ENCODE results near the gene SNRPD3.

Gene SNRPD3

DNA sequence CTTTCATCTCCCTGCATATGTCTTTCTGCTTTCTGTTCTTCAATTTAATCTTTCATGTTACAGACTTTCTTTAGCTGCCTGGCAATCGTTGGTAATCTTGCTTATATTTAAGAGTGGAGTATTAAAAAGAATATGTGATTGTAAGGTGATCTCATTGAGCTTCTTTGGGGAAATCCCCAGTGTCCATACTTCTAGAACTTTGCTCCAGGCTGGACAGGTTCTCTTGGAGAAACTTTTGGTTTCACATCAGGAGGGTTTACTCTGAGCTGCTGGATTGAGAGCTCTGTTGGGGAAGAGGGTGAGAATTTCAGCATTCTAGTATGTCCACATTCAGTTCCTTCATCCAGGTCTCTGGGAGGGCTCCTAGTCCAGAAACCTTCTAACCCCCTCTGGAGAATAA, 21.0 kb downstream of the SNRPD3 start:
- DNase-seq: no peak

DNA sequence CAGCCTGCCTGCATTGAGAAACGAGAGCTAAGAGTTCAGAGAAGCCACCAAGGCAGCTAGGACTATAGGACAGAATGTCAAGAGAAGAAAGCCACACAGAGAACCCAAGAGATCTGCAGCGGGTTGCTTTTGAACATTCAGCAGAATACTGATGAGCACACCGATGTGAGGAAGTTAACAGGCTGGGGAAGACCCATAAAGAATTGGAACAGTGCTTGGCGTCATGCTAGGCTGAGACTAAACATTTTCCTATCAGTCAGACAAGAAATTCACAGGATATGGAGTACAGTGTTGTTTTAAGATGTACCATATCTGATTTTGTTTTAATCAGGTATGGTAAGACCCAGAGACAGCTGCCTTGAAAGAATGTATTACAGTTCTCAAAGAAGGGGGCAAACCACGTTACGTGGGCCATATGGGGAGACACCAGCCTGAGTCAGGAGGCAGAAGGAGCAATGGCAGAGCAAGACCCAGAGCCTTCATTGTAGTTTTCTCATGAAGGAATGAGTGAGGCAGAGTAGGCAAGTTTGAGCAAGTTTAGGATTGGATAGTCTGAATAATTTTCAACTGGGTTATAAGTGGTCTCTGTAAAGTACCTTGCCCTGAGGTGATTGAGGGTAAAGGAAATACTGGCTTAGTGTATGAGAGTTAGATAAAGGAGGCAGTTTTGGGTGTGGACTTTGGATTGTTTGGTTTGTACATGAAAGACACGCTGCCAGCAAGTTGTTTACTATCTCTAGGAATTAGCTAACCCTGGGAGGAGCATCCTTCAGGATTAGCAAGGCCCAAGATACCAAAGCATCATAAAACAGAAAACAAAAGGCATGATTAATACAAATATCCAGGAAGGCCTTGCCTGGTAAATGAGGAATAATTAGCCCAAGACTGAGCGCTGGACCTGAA, 22.8 kb downstream of the SNRPD3 start:
- no peak for DNase-seq

DNA sequence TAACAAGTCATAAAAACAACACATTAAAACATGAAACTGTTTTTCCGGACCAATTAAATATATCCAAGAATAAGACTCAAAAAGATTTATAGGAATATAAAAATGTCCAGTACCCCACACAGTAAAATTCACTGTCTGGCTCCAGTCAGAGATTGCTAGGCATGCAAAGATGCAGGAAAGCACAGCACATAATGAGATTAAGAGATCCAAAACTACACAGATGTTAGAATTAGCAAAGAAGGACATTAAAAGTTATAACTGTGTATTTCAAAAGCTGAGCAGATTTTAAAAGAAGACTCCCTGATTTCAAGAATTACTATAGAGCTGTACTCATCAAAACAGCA, 23.4 kb downstream of the SNRPD3 start:
- DNase-seq: no peak

DNA sequence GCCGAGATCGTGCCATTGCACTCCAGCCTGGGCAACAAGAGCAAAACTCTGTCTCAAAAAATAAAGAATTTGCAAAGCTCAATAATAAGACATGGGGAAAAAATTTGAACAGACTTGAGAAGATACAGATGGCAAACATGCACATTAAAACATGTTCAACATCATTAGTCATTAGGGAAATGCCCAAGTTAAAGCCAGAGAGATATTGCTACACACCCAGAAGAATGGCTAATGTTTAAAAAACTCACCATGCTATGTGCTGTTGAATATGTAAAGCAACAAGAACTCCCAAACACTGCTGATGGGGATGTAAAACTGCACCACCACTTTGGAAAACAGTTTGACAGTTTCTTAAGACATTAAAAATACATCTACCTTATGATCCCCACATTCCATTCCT, 24.5 kb downstream of the SNRPD3 start:
- no peak for DNase-seq

DNA sequence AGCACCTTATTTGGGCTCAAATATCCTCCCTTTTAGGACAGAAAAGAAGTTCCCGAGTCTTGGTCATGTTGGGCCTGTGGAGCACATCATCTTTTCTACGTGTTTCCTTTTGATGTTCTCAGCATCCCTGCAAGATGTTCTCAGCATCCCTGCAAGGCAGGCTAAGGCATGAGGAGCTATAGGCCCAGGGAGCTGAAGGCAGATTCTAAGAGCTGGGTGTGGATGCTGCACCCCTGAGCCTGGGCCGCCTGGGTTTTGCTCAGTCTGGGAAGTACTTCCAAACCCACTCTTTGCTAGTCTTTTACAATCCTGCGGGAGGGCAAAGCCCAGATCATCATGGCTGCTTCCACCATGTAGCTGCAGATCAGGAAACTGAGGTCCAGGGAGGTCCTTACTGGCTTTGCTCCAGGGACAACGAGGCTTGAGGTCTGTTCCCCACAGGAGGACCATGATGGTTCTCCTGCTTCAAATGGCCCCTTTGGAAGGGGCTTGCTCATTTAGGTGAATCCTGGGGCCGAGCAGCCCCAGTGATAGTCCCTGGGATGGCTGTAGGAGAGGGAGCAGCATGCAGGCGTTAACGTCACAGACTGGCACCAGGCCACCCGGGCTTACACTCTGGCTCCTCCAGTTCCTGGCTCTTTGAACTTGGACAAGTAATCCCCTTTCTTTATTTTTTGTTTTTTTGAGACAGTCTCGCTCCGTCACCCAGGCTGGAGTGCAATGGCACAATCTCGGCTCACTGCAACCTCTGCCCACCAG, 26.4 kb downstream of the SNRPD3 start:
- DNase-seq: no peak

DNA sequence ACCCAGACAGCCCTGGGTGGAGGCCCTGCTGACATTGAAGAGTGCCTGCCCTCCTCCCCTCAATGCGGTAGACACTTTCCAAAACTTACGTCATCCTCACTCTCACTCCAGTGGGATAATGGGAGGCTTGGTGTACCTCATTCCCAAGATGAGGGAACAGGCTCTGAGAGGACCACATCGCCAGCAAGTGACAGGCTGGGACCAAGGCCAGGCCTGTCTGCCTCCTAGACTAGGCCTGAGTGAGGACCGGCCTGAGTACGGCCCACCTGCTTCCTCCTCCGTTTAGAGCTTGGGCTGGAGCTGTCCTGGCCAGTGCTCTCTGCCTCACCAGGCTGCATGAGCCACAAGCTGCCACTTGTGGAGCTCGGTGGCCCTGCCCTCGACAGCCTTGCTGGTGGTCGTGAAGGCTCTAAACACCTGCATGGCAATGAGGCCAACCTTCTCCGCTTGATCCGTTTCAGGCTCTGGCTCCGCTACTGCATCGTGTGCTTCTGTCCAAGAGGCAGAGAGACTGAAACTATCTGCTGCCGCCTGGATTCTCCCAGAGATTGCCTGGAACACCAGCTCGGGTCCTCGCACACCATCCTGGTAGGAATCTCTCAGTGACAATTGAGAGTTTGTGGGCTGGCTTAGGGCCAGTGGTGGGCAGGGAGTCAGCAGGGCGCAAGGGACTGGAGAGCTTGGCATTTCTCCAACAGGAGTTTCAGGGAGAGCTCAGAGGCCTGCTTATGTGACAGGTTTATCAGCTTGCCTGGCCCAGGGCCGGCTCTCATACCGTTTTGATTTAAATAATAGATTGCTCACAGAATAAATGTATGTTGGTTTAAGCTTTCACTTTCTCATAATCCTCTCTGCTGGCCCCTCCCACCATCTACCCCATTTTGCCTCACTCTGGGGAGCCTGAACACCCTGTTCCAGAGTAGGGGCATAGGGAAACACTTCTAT, 27.7 kb downstream of the SNRPD3 start:
- no peak for DNase-seq

DNA sequence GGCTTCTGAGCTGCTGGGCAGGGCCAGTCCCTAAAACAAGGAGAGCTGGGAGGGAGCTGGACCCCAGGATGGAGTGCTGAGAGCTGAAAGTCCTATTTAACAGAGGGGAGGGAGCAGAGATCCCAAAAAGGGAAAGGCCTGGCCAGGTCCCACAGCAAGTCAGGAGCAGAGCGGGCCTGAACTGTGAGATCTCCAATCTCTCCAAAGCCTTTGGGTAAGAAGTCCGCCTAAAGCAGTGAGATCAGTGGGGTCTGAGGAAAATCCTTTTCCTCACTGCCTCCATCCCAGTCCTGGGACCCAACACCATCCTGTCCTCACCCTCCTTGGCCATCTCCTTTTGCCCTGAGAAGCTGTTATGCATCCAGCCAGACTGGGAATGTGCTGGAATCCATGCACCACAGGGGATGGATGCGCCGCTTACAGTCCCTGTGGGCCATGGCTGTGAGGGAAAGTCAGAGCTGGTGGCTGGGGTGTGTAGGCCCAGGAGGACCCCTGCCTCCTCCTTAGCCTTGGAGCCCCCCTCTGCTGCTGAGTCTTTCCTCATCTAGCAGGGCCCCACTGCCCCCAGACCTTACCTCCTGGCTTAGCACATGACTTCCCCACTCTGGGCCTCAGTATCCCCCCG, 28.5 kb downstream of the SNRPD3 start:
- DNase-seq: no peak

DNA sequence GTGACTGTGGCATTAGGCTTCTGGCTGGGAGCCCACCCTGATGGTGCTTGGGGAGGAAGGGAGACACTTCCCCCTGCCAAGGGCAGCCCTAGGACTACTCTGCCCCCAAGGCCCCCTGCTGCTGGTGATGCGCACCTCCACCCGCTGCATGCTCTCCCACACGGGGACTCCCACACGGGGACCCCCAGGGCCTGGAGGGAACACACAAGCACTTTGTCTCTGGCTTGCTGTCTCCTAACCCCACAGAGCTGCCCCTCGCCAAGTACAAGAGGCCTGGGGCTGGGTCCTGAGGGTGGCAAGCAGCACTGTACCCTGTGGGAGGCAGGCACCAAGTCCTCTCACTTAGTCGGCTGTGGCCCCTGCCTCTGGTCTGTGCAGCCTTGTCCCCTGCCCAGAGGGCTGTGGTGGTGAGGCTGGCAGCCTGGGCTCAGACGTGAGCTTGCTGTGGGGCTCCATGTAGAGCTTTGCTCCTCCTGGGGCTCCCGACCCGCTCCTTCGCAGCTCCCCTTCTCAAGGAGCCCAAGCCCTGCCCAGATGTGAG, 29.1 kb downstream of the SNRPD3 start:
- no peak for DNase-seq

DNA sequence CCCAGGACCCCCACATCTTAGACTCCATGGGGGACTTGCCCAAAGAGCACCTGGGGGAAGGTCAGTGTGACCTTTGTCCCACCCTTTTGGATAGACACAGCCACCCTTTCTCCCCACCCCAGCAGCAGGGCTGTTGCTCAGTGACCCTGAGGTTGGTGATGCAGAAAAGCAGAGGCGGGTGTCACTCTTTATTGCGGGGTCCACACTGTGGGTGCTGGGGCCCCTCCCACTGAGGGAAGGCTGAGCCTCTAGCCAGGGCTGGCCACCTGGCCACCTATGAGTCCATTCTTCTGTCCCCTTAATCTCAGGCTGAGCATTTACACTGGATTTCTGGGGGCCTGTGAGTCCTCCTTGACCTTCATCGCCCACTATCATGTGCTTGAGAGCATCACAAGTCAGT, 29.7 kb downstream of the SNRPD3 start:
- DNase-seq: no peak

DNA sequence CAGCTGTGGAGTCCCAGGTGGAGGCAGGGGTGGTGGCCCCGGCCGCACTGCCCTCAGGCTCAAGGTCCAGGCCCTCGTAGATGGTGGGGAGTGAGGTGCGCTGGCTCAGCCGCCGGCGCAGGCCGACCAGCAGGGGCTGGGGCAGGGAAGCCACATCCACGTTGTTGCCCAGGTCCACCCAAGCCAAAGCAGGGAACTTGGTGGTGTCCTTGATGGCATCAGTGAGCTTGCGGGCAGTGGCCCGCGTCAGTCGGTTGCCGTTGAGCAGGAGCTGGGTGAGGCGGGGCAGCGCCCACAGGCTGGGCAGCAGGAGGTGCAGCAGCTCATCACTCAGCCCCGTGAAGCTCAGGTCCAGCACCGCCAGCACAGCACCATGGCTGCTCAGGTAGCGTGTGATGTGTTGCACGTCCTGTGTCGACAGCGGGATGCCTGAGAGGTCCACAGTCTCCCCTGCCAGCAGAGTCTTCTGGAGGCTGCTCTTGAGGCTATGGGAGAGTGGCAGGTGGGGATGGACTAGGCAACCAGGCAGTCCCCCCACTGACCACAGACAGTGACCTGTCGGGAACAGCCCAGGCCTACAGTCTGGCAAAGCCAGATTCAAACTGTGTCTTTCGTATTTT, 30.2 kb downstream of the SNRPD3 start:
- no peak for DNase-seq

DNA sequence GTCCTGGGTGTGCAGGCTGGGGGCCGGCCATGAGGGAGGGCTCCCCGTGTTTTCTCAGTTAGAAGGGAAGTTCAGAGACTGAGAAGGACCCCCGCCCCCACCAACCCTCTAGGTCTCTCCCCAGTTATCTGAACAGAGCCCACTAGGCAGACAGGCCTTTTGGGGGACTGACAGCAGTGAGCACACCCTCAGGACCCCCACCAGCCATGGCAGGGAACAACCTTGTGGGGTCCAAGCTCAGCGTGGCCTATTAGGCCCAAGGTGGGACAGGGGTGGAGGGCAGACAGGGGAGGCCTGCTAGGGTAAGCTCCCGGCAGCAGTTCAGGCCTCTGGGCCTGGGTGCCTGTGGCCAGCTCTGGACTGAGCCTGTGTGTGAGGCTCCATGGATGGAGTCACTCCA, 31.5 kb downstream of the SNRPD3 start:
- DNase-seq: no peak

DNA sequence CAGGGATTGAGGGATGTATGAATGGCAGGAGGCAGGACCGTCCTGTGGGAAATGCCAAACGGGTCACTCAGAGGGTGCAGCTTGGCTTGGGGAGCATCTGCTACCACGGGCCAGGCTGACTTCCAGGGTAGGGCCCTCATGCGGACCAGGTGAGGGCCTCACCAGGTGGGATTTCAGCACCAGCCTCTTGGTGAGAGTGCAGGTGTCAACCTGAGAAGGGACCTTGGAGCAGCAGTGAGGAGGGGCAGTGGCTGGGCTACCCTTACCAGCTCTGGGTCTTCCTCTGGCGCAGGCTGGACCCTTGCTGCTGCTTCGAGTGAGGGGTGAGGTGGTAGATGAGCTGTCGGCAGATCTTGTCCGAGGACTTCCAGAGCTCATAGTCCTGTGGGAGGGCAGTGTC, 32.1 kb downstream of the SNRPD3 start:
- no peak for DNase-seq

DNA sequence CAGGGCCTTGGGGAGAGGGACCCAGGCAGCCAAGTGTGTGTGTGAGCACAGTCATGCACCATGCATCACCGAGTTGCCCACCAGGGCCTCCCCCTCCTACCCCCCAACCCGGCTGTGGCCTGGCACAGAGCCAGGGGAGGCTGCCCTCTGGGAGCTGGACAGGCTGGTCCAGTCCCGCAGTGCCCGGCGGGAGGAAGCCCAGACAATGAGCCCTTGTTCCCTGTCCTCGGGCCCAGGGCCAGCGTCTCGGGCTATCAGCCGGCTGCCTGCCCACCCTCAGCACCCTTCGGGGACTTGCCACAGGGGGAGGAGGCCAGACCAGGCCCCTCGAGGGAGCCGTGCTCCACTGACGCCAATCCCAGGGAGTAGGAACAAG, 32.6 kb downstream of the SNRPD3 start:
- DNase-seq: no peak

DNA sequence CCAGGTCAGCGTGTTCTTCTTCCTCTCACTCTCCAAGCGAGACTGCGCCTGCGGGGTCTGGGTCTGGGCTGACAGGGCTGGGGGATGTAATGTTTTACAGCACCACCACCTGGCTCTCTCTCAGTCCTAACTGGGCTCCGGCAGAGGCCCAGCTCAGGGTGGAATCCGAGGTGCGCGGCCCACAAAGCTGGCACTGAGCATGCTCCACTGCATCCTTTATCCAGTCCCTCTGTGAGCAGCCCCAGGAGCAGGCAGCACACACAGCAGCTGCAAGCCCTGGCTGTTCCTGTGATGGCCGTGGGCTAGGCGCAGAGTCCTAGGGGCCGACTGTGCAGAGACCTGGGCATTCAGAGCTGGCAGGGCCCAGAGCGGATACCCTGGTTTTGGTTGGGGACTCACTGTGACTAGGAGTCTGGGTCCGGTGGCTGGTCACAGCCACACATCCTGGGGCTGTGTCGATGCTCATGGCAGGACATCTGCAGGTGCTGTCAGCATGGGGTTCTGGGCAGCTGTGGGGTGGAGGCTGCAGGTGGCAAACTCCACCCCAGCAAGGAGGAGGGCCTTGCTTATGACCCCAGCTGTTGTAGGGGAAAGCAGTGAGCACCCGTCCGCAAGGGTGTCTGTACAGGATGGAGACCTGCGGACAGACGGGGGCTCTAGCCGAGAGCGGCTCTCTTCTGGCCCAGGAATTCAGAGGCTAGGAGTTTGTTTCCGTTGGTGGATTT, 33.1 kb downstream of the SNRPD3 start:
- DNase-seq: no peak

DNA sequence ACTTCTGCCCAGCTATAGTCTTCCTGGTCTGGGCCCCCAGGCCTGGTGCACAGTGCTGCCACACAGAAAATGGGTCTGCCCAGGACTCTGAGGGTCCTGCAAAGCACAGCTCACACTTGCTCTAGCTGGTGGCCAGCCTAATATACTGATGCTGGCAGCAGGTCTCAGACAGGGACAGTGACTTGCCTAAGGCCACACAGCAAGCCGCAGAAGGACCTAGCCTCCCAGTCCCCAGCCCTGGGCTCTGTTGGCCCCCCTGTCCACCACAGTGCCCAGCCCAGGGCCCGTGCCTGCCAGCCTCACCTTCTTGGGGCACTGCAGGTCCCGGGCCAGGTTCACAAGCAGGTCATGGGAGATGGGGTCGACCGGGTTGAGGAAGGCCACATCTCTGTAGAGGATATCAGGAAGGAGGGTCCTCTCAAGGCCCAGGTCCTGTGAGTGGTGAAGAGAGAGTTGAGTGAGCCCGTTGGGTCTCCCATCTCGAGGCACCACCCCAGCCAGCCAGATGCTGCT, 33.8 kb downstream of the SNRPD3 start:
- no peak for DNase-seq

DNA sequence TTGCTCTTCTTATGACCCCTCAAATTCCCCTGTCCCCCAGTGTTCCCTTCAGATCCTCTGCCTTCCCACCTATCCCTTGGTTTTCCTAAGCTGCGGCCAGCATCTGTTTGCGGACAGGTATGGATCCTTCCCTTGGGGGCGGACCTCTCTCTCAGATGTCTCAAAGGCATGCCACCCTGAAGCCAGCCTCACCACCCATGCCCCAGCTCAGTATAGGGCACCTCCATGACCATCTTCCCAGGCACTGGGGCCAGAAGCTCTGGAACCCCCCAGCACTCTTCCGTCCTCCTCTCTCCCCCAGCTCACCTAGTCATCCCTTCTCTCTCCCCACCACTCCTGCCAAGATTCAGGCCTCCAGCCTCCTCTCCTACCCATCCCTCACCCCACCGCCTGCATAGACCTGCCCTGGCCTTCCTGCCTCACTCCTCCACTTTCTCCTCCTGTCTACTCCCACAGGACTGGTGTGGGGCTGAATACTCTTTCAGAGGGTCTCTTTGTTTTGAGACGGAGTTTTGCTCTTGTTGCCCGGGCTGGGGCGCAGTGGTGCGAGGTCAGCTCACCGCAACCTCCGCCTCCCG, 34.9 kb downstream of the SNRPD3 start:
- DNase-seq: no peak

DNA sequence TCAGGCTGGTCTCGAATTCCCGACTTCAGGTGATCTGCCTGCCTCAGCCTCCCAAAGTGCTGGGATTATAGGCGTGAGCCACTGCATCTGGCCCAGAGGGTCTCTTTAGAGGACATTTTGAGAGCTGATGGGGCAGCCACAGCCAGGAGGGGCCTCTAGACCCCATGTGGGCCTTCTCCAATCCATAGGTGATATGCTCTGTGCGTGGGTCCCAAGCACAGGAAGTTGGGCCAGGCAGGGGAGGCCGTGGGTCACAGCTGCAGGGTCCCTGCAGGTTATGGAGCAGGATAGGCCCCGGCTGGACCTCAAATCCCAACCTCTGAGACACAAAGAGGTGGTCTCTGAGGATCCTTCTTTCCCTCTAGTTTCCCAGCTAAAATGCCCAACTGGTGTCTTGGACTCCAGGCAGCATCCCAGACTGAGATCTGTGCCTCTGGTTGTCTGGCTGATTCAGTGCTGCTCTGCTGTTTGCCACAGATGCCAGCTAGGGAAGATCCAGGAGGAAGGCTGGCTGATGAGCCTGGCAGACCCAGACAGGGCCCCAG, 35.6 kb downstream of the SNRPD3 start:
- DNase-seq: no peak

DNA sequence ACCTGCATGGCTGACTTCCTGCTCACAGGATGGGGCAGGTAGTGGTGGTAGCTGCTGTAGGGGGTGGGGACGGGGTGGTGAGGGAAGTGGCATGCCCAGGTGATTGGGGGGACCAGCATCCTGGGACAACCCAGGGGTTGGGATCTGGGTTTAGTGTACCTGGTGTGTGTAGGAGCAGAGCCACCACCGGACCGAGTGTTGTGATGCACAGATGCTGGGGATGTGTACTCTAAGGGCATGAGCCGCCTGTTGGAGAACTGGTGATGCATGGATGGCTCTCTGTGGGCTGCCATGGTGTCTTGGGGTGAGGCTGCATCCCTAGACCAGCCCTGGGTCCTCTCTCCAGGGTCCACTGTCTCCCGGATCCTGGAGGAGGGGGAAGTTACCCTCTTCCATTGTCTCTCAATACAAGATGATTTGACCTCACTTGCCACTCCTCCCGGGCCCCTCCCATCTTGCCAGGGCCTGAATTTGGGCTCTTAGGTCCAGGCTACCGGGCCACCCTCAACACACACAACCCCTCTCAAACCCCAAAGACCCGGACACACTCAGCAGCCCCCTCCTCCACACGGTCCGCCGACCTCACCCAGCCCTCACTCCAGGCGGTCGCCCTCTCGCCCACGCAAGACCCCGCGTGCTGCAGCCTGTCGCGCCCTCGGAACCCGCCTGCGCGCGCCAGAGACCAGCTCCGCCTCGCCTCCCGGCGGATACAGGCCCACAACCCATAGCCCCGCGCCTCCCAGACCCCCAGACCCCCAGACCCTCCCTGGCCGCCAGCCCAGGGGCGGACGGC, 36.5 kb downstream of the SNRPD3 start:
- no peak for DNase-seq

DNA sequence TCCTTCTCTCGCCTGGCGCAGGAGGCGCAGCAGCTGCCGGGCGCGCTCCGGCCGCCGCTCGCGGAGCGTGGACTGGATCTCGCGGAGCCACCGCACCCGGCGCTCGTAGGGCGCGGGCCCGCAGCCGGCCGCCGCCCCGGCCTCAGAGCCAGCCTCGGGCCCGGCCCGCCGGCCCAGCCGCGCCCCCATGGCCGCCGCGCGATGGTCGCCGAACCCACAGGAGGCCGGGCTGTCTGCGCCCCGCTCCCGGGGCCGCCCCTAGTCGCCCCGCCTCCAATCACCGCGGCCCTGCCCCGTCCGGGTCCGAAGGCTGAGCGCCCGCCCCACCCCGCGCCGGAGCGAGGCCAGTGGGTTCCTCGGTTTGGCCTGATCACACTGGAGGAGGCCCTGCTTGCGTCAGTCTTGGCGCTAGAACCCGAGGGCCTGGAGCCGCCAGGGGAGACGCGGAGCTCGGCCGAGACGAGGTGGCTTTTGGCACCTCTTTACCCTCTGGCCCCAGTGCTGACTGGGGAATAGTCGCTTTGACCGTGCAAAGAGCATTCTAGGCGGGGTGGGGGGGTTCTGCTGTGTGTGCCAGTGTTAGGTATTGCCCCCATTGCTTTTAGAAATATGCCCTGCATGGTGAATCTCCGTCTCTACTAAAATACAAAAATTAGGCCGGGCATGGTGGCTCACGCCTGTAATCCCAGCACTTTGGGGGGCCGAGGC, 37.2 kb downstream of the SNRPD3 start, which contains the start of gene LRRC75B:
LRRC75B (minus strand) TSS at position 223 of the 708 bp plus-strand sequence; CDS start at position 189, 34 bp downstream.
- DNase-seq: no peak
